HL-60 (cell line): ENCODE measurements around the gene ADCY1.

Source experiments
- DNase-seq, 2 experiments: peaks; one replicate each; pipeline ENCODE4 v3.0.0-alpha.2; 2010 to 2020; ENCODE audit warnings: low read depth in 1 of 2, low spot score in 1 of 2
- H3K27ac ChIP-seq: fragments of 250-450 bp; sonication (Bioruptor Pico); replicated peaks from 2 replicates; pipeline ENCODE4 v1.5.1; 2020; ENCODE audit warnings: mild to moderate bottlenecking, moderate library complexity
- H3K27me3 ChIP-seq: fragments of 250-450 bp; sonication (Bioruptor Pico); 2 replicates; pipeline ENCODE4 v1.5.1; 2021; ENCODE audit warnings: mild to moderate bottlenecking, moderate library complexity; ENCODE audit not compliant: insufficient read depth, poor library complexity, severe bottlenecking
- H3K4me3 ChIP-seq: replicated peaks from 2 replicates; pipeline ENCODE4 v1.5.1; 2011; ENCODE audit warnings: mild to moderate bottlenecking, control low read depth, low read length; ENCODE audit not compliant: insufficient read depth
- CTCF ChIP-seq: IDR thresholded peaks from one replicate; pipeline ENCODE4 v1.5.1; 2011; ENCODE audit warnings: low read length, control low read depth, inconsistent platforms; ENCODE audit not compliant: insufficient read depth
- GABPA ChIP-seq: IDR thresholded peaks from 2 replicates; pipeline ENCODE4 v1.6.1; 2012; ENCODE audit warnings: low read depth
- POLR2AphosphoS5 ChIP-seq: IDR thresholded peaks from 2 replicates; pipeline ENCODE4 v1.6.1; 2012; ENCODE audit warnings: low read depth
- REST ChIP-seq: IDR thresholded peaks from 2 replicates; pipeline ENCODE4 v1.6.1; 2012; ENCODE audit warnings: low read depth; ENCODE audit not compliant: insufficient replicate concordance
- SPI1 ChIP-seq: IDR thresholded peaks from 2 replicates; pipeline ENCODE4 v1.6.1; 2012; ENCODE audit warnings: low read depth, mild to moderate bottlenecking, borderline replicate concordance

Gene ADCY1

GRCh38 chr7:45718464-45719330, 144.5 kb downstream of the ADCY1 start:
- Histone ChIP-seq H3K27ac (no peak overlapping the region), H3K4me3 (no peak overlapping the region), H3K27me3 (no peaks in the 10 kb centered on the region)
- TF ChIP-seq CTCF = no peak
- TF ChIP-seq REST = no peak
- TF ChIP-seq GABPA = no peak
- no peak for TF ChIP-seq POLR2AphosphoS5
- TF ChIP-seq SPI1 = no peak
- DNase-seq = peak in 1 of 2 experiments; percentile 30

GRCh38 chr7:45720989-45721388, 146.8 kb downstream of the ADCY1 start:
- no peak for DNase-seq
- H3K27me3 ChIP-seq = no peaks in the 10 kb centered on the region
- H3K27ac ChIP-seq = no peak overlapping the region
- TF ChIP-seq POLR2AphosphoS5 (no peak), GABPA (no peak), REST (no peak), CTCF (no peak), SPI1 (no peak)
- H3K4me3 ChIP-seq = no peak overlapping the region

GRCh38 chr7:45721686-45722598, 147.8 kb downstream of the ADCY1 start:
- no peak for DNase-seq

More at GRCh38 chr7:45721686-45722598, 147.8 kb downstream of the ADCY1 start:
- no peak overlapping the region for H3K27ac ChIP-seq
- H3K4me3 ChIP-seq = no peak overlapping the region
- TF ChIP-seq CTCF (no peak), REST (no peak), GABPA (no peak), POLR2AphosphoS5 (no peak)
- H3K27me3 ChIP-seq = no peaks in the 10 kb centered on the region
